AG04450 (cell line): ENCODE measurements around the gene TMEM61. TPM values are rescaled to one million over a fixed set of nuclear protein-coding genes. Genes with fewer than 3 reads are reported as not detected.
"Not testable (repeated sequence)": the region's sequence is repeated elsewhere in the genome, so short reads cannot be mapped to it uniquely, and the experiment has no call there.

Source experiments
- CTCF ChIA-PET: fragments of 300-600, 350-600 bp; formaldehyde crosslinking; extraction: SDS; loops from one replicate; lab custom pipeline; 2022; ENCODE audit warnings: antibody characterized with exemption, inconsistent platforms; lab: Charles Lee
- POLR2A ChIA-PET: fragments of 350-600 bp; formaldehyde crosslinking; extraction: SDS; loops from one replicate; lab custom pipeline; 2021; ENCODE audit warnings: antibody characterized with exemption, inconsistent platforms; lab: Yijun Ruan, JAX
- DNase-seq: peaks from one replicate; pipeline ENCODE4 v3.0.0-alpha.2; 2011; ENCODE audit warnings: low read depth, low spot score
- H3K27ac ChIP-seq: one replicate; pipeline ENCODE4 v1.5.1; 2012; ENCODE audit warnings: low read depth, low read length, control low read depth
- H3K27me3 ChIP-seq: one replicate; pipeline ENCODE4 v1.6.0; 2012; ENCODE audit warnings: low read length; ENCODE audit not compliant: control insufficient read depth, insufficient read depth
- H3K4me3 ChIP-seq: 2 replicates; pipeline ENCODE4 v1.5.1; 2011; ENCODE audit warnings: mild to moderate bottlenecking, low read depth, low read length, control low read depth
- H3K9me3 ChIP-seq: 2 replicates; pipeline ENCODE4 v1.5.1; 2012; ENCODE audit warnings: low read length; ENCODE audit not compliant: control insufficient read depth, insufficient read depth
- polyA plus RNA-seq: library from polyadenylated mRNA; depleted of rRNA; stranded (reverse); fragments of >200 nt; gene quantifications from 2 replicates; pipeline ENCODE4 v1.2.3, GENCODE V29; 2011
- TF ChIP-seq, protein P1 (sequence below): IDR thresholded peaks from 2 replicates; pipeline ENCODE4 v1.5.1; 2011; ENCODE audit warnings: low read depth, low read length, control low read depth, inconsistent platforms

Gene TMEM61
- polyA plus RNA-seq, 1 experiment, result not detected

DNA sequence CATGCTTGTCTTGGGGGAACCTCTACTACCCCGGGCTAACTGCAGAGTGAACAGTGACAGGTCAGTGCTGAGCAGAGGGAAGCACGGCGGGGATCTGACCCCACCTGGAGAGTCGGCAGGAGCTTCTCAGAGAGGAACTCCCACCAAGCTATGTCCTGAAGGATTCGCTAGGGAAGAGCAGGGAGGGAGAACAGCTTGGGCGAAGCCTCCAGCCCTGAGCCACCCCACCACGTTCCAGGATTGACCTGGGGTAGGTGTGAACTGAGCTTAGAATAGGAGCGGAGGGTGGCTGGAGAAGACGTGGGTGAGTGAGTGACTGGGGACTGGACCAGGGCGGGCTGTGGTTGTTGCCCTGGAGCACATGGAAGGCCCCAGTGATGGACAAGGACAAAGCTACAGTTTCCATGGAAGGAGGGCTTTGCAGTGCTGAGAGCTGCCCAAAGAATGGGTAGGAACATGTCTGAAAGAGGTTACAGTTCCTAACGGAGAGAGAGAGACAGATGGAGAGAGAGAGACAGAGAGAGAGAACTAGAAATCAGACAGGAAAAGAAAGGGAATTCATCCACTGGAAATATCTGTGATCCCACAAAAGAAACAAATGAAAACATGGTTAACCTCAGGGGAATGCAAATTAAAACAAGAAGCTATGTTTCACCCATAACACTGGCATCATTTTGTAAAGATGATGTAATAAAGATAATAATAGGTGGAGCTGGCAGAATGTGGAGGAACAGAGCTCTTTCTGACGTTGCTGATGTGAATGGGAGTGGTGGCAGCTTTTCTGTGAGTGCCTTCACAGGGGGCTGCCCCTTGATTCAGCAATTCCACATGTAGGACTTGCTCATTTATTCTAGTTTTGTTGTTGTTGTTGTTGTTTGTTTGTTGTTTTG, 35.5 kb downstream of the TMEM61 start:
- ChIA-PET CTCF (interaction anchor here (1.3 to 10.5 kb wide), 3 partner anchors 8 to 68 kb away, joined by 6 to 360 read pairs (median 12); no protein-coding TSS in a partner anchor), POLR2A (interaction anchor here (1.5 kb wide), 1 partner anchor 66 kb away, joined by 3 read pairs; no protein-coding TSS in a partner anchor)
- Histone ChIP-seq H3K27me3 (peaks cover 66% of the 10 kb centered on the region), H3K9me3 (peaks cover 3% of the 10 kb centered on the region; the same call in 1 of the 2 replicates), H3K27ac (no peak overlapping the region), H3K4me3 (no peak overlapping the region)
- DNase-seq, result no peak
- TF ChIP-seq, protein P1, sequence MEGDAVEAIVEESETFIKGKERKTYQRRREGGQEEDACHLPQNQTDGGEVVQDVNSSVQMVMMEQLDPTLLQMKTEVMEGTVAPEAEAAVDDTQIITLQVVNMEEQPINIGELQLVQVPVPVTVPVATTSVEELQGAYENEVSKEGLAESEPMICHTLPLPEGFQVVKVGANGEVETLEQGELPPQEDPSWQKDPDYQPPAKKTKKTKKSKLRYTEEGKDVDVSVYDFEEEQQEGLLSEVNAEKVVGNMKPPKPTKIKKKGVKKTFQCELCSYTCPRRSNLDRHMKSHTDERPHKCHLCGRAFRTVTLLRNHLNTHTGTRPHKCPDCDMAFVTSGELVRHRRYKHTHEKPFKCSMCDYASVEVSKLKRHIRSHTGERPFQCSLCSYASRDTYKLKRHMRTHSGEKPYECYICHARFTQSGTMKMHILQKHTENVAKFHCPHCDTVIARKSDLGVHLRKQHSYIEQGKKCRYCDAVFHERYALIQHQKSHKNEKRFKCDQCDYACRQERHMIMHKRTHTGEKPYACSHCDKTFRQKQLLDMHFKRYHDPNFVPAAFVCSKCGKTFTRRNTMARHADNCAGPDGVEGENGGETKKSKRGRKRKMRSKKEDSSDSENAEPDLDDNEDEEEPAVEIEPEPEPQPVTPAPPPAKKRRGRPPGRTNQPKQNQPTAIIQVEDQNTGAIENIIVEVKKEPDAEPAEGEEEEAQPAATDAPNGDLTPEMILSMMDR, result no peak

DNA sequence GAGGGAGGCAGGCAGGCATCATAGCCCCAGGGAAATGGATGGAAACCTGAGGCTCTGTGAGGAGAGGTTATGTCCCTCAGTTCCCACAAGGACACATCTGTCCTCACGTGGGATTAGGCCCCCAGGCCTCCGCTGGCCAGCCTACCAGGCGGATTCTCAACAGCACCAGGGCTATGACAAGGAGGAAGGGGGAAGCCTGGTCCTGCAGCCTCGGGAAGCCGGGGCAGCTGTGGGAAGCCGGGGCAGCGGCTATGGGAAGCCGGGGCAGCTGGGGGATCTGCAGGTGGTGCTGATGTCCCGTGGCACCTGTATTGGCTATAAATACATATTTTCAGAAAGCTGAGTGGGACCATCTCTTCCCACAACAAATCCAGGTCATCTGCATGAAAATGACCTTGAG, 38.0 kb downstream of the TMEM61 start:
- TF ChIP-seq, protein P1, result no peak
- no peak overlapping the region for H3K4me3 ChIP-seq
- POLR2A ChIA-PET, result no interaction called here
- no peak for DNase-seq
- H3K27me3 ChIP-seq, result peaks cover 55% of the 10 kb centered on the region
- no peak overlapping the region for H3K27ac ChIP-seq
- CTCF ChIA-PET, result interaction anchor here (0.7 to 10.5 kb wide), 2 partner anchors 71 to 258 kb away, joined by 3 to 360 read pairs; no protein-coding TSS in a partner anchor
- peaks cover 3% of the 10 kb centered on the region; the same call in 1 of the 2 replicates for H3K9me3 ChIP-seq

- Histone ChIP-seq H3K27me3 (peaks cover 30% of the 10 kb centered on the region), H3K9me3 (peaks cover 3% of the 10 kb centered on the region; the same call in 1 of the 2 replicates), H3K27ac (no peak overlapping the region), H3K4me3 (no peak overlapping the region)
- POLR2A ChIA-PET, result interaction anchor here (1.1 to 1.4 kb wide), 2 partner anchors 72 to 77 kb away, joined by 6 to 11 read pairs; no protein-coding TSS in a partner anchor
- CTCF ChIA-PET, result interaction anchor here (0.5 to 10.5 kb wide), 39 partner anchors 9 to 352 kb away, joined by 3 to 360 read pairs (median 6); partner anchors contain the start of gene BSND
- TF ChIP-seq, protein P1, result peak; percentile 94
- DNase-seq, result peak; percentile 74
These were observed 41.6 kb downstream of the TMEM61 start for GRCh38 chr1:55021942-55022546.

- H3K27me3 ChIP-seq, result peaks cover 18% of the 10 kb centered on the region
- CTCF ChIA-PET, result interaction anchor here (0.6 kb wide), 1 partner anchor 78 kb away, joined by 6 read pairs; no protein-coding TSS in a partner anchor
- H3K9me3 ChIP-seq, H3K27ac ChIP-seq, POLR2A ChIA-PET, H3K4me3 ChIP-seq, DNase-seq: not testable (repeated sequence)
These were observed 43.7 kb downstream of the TMEM61 start for GRCh38 chr1:55024163-55024562.

DNA sequence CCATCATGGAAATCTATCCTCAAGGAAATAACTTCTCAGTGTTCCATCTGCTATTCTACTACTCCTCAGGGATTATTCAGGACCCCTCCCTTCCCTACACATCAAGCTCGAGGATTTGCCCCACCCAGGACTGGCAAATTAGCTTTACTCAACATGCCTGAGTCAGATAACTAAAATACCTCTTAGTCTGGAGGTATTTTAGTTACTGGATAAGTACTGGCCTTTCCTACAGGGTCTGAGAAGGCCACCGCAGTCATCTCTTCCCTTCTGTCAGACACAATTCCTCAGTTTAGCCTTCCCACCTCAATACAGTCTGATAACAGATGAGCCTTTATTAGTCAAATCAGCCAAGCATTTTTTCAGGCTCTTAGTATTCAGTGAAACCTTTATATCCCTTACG, 46.3 kb downstream of the TMEM61 start:
- CTCF ChIA-PET, H3K9me3 ChIP-seq, H3K4me3 ChIP-seq, H3K27me3 ChIP-seq, POLR2A ChIA-PET, DNase-seq, H3K27ac ChIP-seq: not testable (repeated sequence)

DNA sequence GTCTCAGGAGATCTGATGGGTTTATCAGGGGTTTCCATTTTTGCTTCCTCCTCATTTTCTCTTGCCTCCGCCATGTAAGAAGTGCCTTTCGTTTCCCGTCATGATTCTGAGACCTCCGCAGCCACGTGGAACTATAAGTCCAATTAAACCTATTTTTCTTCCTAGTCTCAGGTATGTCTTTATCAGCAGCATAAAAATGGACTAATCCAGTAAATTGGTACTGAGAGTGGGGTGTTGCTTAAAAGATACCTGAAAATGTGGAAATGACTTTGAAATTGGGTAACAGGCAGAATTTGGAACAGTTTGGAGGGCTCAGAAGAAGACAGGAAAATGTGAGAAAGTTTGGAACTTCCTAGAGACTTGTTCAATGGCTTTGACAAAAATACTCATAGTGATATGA, 50.7 kb downstream of the TMEM61 start:
- H3K27me3 ChIP-seq, result peaks cover 28% of the 10 kb centered on the region
- H3K27ac ChIP-seq, H3K4me3 ChIP-seq, DNase-seq, POLR2A ChIA-PET, H3K9me3 ChIP-seq: not testable (repeated sequence)
- CTCF ChIA-PET, result interaction anchor here (4.5 kb wide), 1 partner anchor 9 kb away, joined by 30 read pairs; no protein-coding TSS in a partner anchor
